ENCODE data around the gene KRT14.
"Not testable (repeated sequence)": the region's sequence is repeated elsewhere in the genome, so short reads cannot be mapped to it uniquely, and the experiment has no call there.

The KRT14 gene

DNA sequence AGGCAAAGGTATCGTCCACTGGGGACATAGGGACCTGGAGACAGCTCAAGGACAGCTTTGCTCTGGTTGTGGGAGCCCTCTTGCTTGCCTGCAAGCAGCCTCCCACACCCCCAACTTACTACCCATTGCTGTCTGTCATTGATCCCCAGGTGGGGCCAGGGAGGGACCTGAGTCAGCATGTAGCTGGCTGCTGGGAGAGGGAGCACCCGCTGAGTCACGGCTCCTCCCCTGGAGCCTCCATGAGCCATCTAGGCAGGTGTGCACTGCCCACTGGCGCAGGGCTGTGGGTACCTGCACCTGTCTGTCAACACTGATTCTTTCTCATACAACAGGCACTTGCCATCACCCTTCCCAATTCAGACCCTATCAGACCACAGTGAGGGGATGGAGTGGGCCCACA lies 10.0 kb downstream of the KRT14 start:
- DNase-seq = not testable (repeated sequence)

DNA sequence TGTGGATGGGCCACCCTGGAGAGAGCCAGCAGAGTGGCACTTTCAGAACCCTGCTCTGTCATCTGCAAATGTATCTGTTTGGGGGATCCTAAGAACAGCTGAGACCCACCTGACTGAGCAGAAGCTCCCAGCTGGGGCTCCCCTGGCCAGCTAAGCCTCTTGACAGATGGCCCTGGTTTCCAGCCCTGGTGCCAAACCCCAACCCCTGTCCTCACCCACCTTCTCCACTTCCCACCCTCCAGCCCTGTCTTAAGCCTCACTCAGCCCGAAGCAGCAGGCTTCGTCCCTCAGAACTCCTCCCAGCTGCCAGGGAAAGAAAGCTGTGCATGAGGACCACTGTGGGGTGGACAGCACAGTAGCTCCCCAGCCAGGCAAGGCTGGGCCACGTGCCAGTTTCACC lies 11.4 kb downstream of the KRT14 start:
- DNase-seq = no peak

DNA sequence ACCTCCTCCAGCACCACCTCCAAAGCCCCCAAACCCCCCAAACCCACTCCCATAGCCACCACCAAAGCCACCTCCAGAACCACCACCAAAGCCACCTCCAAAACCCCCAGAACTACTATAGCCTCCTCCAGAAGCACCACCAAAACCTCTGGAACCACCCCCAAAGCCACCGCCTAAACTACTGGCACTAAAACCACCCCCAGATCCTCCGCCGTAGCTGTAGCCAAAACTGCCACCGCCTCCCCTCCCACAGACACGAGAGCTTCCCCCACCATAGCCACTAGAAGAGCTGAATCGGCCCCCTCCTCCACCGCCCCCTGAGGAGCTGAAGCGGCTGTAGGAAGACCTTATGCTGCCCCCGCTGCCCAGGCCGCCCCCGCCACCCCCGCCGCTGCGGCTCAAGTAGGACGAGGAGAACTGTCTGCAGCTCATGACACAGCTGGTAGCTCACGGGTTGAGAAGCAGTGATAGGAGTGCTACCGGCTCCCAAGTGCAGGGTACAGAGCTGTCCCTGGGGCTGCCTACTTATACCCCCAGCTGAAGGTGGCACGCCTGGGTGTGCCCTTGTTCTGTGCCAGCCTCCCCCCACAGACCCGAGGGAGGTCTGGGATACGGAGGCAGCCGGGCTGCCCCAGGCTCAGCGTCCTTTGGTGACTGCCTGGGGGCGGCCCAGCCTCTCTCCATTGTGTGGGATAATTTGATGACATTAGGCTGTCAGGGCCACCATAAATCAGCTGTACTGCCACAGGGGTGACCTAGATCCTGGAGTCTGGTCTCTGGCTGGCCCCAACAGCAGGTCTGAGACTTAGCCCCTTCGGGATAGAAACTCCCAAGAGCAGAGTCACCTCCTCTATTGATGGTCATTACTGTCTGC lies 14.9 kb downstream of the KRT14 start, which contains the start of gene KRT9:
KRT9 (minus strand) TSS at position 499 of the 874 bp plus-strand sequence; CDS start at position 432, 67 bp downstream.
- DNase-seq = no peak

DNA sequence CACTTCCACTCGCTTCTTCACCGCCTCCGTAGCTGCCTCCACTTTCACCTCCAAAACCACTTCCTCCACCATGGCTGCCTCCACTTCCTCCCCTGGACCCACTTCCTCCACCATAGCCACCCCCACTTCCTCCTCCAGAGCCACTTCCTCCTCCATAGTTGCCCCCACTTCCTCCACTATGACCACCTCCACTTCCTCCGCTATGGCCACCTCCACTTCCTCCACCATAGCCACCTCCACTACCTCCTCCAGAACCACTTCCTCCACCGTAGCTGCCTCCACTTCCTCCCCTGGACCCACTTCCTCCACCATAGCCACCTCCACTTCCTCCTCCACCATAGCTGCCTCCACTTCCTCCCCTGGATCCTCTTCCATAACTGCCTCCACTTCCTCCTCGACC lies 19.4 kb downstream of the KRT14 start:
- DNase-seq = no peak

DNA sequence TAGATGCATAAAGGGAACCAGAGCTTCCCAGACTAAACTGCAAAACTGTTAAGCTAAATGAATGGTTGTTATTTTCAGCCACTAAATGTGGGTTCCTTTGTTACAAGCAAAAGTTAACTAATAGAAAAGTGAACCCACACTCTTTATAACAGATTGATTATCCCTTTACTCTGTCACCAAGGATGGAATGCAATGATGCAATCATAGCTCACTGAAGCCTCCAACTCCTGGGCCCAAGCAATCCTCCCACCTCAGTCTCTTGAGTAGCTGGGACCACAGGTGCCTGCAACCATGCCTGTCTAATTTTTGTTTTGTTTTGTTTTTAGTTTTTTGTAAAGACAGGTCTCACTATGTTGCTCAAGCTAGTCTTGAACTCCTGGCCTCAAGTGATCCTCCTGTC lies 21.4 kb downstream of the KRT14 start:
- no peak for DNase-seq

DNA sequence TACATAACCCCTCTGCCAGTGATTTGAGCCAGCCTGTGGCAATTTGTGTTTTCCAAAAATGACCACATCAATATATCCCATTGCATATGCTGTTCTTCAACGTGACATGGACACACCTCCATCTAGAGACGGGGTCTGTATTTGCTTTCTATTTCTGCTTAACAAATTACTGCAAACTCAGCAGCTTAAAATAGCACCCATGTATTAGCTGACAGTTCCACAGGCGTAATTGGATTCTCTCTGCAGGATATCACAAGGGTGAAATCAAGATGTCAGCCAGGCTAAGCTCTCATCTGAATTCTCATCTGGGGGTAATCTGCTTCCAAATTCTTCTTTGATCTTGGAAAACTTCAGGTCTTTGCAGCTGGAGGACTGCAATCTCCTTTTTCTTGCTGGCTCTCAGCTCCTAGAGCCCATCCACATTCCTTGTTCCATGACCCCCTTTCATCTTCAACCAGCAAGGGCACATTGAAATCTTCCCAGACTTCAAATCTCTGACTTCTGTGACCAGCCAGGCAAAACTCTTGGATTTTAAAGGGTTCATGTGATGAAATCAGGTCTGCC lies 23.0 kb downstream of the KRT14 start:
- no peak for DNase-seq

DNA sequence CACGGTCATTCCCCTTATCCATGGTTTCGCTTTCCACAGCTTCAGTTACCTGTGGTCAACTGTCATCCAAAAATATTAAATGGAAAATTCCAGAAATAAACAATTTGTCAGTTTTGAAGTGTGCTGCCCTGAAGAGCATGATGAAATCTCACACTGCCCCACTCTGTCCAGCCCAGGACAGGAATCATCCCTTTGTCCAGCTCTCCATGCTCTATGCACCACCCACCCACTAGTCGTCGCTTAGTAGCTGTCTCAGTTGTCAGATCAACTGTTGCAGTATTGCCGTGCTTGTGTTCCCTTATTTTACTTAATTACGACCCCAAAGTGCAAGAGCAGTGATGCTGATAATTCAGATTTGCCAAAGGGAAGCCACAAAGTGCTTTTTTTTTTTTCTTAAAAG lies 25.1 kb downstream of the KRT14 start:
- DNase-seq = no peak

DNA sequence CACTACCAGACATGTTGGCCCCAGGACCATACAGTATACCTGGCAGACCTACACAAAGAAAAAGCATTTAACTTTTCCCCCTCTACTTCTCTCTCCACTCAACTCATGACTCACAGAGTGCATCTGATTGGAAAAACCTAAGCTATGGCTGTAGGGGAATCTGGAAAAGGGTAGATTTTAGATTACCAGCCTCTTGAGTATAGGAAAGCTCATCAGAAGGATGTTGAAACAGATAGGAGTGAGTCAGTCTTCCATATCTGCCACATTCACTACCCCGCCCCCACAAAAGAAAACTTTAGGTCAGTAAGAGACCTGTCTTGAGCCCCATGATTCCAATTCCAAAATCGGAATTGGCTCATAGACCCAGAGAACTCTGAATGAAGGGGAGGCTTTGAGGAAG lies 27.1 kb downstream of the KRT14 start:
- no peak for DNase-seq

DNA sequence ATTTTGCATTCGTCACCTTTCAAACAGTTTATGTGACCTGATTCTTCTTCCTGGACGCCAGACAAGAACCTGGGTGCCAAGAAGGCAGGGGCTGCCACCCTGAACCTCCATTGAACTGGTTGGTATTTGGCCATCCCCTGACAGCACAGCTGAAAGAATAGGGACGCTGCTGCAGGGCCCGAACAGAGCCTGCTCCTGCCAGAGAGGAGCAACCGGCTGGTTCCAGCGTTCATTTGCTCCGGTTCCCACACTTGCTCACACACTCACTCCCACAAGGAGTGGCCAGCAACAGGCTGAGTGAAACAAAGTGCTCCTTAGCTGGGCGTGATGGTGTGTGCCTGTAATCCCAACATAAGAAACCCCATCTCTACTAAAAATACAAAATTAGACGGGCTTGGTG lies 29.8 kb downstream of the KRT14 start:
- no peak for DNase-seq

DNA sequence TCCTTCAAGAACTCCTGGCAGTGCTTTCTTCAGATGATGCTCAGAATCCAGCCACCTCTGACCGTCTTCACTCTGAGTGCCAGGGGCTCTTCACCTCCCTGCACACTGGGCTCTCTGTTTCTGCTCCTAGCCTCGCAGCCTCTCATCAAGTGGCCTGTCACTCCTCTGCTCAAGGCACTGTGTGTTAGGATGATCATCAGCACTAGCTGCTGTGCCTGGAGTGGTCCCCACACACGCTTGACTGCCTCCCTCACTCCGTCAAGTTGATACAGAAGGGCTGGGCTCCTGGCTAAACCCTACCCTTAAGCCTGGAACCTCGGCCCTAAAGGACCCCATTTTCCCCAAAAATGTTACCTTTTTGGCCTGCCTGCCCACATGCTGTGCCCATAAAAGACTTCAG lies 30.4 kb downstream of the KRT14 start:
- DNase-seq = no peak

DNA sequence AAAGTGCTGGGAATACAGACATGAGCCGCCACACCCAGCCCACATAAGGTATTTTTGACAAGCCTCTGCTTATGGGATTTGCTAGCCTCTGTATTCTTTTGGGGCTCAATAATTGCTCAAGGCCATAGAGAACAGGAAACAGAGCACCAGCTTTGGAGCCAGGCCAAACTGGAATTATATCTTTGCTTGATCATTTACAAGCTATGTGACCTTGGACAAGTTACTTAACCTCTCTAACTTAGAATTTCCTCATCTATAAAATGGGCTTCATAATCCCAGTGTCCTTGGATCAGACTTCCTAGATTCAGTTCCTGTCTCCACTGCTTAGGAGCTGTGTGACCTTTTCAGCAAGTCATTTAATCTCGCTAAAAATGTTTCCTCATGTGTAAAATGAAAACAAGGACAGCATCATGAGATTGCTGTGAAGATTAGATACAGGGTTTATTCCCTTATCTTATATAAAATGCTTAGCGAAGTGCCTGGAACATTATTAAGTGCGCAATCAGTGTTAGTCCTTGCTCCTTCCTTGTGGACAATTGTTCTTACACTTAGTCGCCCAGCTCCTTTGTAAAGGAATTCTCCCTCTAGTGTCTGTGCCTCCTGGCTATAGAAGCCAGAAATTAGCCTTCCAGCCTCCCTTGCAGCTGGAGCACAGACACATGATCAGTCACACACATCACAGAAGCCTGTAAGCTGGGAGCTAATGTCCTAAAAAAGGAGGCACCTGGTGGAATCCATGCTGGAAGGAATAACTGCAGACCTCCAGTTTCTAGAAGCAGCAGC lies 31.4 kb downstream of the KRT14 start:
- no peak for DNase-seq

DNA sequence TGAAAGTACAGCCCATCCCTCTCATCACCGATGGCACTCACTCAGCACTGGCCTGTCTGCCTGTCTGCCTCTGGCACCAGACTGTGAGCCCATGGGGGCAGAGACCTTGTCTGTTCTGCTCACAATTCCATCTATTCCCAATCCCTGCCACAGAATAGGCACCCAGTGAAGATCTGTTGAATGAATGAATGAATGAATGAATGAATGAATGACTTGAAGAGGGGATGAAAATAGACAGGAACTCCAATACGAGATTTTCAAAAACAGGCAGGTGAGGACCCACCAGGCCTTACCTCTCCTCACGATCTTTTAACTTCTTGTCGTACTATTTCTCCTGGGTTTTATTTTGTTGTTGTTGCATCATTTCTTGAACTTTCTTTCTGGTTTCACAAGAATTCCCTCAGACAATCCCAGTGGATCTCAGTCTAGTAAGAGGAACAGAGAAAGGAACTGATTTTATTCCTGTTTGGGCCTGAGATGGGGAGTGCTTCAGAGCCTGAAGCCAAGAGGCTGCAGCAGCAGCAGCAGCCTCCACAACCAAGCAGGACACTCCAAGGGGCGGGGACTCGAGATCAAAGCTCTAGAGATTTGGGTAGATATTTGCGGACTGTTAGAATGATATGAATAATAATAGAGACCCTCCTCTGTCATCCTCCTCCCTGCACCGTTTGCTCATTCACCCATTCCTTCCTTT lies 32.6 kb downstream of the KRT14 start:
- DNase-seq = no peak

DNA sequence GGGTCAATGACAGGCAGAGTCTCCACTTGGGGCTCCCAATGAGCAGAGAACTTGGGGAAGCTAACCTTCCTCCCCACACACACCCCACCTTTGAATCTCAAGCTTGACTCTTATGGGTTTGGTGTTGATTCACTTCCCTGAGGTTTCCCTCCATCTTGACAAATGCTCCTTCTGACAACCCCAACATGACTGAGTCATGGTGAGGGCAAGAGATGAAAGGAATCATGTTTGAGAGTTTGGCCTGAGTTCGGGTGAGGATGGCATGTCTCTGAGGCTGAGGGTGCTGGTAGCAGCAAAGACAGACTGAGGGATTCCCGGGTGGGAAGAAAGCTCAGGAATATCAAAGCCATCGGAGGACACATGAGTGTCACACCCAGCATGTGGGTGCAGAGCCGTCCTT lies 33.5 kb downstream of the KRT14 start:
- no peak for DNase-seq

DNA sequence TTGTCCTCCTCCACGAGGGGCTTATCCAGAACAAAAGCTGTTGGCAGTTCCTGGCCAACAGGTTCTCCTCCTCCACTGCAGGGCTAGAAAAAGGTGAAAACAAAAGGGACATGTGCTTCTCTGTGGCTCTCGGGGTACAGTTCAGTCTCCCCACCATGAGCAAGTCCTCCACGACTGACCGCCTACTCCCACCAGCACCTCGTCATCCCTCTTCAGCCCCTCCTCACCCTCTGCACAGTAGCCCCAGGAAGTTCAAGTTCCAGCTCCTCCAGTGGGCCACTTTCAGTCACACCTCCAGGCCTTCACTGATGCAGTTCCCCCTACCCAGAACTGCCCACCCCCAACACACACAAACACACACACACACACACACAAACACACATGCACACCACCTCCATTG lies 34.2 kb downstream of the KRT14 start:
- DNase-seq = no peak

DNA sequence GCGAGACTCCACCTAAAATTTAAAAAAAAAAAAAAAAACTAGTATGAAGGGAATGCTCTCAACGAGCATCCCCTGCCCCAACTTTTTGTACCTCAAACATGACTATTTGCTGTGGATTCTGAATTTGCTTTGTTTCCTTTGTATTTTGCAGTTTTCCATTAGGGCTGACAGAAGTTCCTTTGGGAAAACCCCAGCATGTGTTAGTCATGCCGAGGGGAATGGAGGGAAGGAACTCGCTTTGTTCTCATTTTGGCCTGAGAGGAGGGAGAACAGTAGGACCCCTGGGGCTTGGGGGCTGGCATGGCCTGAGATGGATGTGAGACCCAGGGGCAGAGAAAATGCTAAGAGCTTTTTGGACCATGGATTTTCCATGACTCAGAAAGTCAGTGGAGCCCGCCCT lies 35.3 kb downstream of the KRT14 start:
- no peak for DNase-seq

DNA sequence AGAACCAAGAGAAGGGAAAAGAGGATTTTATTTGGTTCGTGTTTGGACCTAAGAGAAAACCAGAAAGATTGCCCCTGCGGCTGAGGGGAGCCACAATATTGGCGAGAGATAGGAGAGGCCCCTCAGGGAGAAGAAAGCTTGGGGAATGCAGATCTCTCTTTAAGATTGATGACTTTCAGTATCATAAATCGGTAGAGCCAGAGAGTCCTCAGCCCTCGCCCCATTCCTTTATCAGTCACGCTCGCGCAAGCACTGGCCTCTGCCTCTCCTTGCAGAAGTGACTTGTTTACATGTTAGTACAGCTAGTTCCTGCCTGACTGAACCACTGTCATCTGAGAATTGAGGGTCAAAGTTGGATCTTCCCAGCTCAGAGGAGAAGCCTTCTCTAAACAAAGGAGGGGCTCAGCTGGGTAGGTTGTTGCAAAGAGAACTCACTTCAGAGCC lies 37.1 kb downstream of the KRT14 start:
- no peak for DNase-seq

DNA sequence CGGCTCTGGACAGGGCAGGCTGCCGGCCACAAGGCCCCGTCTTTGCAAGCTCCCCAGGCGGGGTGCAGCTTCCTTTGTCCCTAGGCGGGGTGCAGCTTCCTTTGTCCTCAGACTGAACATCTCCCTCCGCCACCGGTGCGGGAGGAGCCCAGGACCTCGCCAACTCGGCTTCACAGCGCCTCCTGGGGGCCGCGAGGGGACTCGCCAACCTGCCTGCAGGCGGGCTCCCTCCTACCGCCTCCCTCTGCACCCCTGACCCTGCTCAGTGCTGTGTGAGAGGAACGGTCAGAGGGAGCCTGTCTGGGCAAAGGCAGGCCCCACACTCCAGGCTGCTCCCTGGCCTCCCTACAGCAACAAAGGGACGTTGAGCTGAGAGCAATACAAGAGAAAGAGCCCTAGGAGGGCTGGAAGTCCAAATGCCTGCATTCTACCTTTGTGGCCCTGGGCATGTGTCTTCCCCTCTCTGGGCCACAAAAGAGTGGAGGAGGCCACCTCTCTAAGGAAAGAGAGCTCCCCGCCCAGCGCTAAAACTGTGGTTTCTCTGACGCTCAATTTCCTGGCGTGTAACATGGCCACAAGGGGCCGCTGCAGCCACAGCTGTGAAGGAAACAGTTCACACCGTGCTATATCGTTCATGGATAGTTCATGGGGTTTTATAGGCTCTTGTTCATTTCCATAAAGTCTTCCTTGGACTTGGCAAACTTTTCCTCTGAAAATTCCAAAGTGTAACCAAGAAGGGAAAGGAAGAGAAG lies 37.7 kb downstream of the KRT14 start:
- peak; percentile 81 for DNase-seq

DNA sequence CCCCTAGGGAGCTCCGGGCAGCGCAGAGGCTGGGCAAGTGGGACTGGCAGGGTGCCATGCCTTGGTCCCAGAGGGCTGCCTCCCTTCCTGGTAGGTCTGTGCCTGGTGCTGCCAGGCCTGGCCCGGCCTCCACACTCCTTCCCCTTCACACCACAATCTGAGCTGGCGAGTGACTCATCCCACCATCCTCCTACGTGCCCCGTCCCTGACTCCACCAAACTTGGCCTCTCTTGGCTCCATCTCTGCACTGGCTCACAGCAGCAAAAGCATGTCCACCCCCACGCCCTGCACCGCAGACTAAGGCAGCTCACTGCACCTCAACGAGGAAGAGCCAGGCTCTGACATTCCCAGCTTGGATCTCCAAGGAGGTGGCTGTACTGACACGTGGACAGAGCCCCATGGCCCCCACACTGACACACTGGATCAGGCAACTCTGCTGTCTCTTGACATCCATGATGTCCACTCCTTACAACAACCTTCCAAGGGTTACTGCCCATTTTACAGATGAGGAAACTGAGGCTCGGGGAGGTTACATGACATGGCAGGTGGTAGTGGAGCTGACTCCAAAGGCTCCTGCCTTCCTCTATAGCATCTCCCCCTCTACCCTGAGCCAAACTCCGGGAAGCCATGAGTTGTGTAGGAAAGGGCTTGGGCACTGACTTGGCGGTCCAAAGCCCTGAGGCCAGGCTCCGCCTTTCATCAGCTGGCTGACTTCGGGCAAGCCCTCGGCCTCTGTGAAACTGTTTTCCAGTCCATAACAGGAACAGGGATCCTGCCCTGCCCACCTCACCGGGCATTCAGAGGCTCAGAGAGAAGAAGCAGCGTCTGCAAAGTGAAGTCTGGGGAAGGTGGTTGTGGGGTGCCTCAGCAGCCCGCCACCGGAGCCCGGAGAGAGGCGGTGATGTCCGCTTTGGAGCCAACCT lies 38.5 kb downstream of the KRT14 start:
- DNase-seq = peak; percentile 57

DNA sequence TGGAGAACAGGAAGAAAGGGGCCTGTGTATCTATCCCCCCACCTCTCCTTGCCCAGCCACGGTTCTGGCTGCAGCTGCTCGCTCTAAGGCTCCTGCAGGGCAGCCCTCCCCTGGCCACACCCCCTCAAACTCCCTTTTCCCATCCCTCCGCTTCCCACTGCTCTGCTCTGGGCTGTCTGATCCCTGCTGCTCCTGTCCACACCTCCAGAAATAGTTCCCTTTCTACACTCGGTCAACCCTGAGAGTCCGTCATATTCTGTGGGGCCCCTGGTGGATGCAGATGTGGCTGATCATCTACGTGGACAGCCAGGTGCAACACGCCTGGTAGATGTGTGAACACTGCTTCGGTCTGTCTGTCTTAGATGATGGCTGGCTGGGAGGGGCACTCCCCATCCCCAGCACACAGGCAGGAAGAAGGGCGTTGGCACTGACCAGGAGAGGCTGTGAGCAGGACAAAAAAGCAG lies 39.3 kb downstream of the KRT14 start:
- no peak for DNase-seq

DNA sequence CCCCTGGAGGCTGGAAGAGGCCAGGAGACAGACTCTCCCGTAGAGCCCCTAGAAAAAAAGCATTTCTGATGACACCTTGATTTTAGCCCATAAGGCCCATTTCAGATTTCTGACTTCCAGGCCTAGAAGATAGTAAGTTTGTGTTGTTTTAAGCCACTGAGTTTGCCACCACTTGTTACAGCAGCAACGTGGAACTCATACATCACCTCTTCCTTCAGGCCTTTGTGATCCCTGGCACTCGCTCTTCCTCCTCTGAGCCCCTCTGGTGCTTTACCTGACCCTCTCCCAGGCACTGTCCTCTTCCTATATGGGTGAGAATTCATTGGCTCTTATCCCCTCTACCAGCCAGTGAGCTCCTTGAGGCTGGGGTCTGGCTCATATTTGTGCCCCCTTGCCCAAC lies 39.9 kb downstream of the KRT14 start:
- DNase-seq = no peak

DNA sequence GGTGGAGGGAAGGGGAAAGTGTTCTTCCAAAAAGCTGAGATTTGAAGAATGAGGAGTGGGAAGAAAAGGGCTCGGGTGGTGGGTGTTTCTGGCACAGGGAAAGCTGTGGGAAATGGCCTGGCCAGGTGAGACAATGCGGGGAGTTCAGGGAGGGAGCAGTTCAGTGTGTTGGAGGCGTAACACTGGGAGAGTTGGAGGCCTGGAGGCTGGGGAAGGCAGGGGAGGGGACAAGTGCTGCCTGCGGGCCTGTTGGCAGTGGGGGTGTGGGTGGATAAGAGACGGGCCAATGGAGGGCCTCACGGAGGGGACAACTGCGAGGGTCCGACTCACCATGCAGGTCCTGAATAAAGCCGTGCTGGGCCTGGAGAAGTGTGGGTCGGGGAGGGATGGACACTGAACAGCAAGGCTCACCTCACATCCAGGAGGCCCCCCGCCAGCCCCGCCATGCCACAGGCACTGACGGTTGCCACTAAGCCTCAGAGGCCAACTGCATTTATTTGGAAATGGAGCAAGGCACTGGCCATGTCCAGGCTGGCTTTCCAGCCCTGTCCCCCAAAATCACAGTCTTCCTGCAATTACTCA lies 40.8 kb downstream of the KRT14 start:
- no peak for DNase-seq

Measured in activated CD4-positive, CD25-positive, alpha-beta regulatory T cell treated with anti-CD3 and anti-CD28 coated beads, Interleukin-2, amount 50 U/mL, for 72 hours (primary cell).